ENCODE data around the gene LAMB4.

The LAMB4 gene

DNA sequence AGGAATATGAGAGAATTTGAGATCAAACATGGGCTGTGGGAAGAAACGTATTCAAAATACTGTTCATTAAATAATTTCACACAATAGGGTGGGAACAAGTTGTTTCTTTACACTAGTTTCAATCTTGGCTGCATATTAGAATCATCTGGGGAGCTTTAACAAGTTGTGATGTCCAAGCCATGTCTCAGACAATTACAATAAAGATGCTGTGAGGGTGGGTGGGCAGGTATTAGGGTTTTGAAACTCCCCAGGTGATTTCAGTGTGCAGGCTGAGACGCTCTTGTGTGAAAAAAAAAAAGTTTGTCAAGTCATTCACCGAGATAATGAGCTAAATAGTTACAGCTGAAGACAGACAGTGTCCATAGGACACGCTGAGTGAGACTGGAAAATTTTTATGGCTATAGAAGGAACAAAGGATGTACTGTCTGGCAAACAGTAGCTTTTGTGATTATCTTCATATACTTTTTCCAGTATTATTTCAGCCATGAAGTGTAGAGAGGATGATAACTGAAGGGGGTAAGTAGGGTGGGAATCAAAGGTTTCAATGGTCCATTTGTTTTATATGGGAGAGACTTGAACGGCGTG is 12.6 kb upstream of the LAMB4 start:
- in situ Hi-C loops (cut with MboI; ENCODE audit: low sequenced_read_pairs) = no loop called here

DNA sequence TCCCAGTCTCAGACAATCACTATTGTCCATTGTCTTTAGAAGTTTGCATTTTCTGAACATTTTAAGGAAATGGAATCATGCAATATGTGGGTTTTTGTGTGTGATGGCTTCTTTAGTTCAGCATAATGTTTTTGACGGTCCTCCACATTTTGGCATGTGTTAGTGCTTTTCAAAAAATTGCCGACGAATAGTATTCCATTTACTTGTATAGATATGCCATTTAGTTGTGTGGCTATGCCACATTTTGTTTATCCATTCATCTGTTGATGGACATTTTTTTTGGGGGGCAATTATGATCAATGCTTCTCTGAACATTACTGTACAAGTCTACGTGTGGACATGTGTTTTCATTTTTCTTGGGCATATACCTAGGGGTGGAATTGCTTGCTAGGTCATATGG is 12.0 kb upstream of the LAMB4 start:
- in situ Hi-C loops (cut with MboI; ENCODE audit: low sequenced_read_pairs) = no loop called here

DNA sequence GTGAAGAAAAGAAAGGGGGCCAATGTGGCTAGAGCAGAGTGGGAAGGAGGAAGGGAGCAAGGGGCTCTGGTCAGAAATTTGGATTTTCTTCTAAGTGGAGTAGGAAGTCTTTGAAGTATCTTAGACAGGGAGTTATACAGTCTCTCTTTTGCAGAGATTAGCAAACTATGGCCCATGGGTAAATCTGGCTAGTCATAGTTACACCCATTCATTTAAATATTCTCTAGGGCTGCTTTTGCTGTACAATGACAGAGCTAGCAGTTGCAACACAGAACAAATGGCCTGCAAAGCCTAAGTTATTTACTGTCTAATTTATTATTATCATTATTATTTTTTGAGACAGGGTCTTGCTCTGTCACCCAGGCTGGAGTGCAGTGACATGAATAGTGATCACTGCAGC is 10.5 kb upstream of the LAMB4 start:
- in situ Hi-C loops (cut with MboI; ENCODE audit: low sequenced_read_pairs) = no loop called here

DNA sequence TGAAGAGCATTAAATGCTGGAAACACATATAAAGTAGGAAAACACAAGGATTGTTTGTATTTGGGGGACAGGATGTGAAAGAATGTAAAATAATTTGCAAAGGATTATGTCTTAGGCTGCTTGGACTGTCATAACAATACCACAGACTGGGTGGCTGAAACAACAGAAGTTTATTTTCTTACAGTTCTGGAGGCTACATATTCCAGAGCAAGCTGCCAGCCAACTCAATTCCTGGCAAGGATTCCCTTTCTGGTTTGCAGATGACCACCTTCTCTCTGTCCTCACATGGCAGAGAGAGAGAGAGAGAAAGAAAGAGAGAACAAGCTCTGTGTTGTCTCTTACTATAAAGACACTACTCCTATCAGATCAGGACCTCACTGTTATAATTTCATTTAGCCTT is 8.8 kb upstream of the LAMB4 start:
- in situ Hi-C loops (cut with MboI; ENCODE audit: low sequenced_read_pairs) = no loop called here

DNA sequence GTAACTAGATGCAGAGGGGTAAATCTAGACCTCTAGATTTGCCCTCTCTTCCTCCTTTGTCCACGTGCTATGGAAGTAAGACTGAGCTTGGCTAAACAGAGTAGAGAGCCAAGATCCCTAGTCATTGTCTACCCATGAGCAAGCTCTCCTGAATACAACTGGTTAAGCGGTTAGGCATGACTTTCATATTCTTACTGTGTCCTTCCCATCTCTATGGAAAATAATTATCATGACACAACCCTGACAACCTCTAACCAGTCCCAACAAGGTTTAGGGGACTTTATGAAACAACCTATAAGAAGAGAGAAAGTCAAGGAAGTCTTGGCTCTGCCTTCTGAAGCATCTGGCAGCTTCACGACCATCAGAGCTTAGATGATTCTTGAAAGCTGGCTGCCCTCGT is 7.8 kb upstream of the LAMB4 start:
- in situ Hi-C loops (cut with MboI; ENCODE audit: low sequenced_read_pairs) = no loop called here

DNA sequence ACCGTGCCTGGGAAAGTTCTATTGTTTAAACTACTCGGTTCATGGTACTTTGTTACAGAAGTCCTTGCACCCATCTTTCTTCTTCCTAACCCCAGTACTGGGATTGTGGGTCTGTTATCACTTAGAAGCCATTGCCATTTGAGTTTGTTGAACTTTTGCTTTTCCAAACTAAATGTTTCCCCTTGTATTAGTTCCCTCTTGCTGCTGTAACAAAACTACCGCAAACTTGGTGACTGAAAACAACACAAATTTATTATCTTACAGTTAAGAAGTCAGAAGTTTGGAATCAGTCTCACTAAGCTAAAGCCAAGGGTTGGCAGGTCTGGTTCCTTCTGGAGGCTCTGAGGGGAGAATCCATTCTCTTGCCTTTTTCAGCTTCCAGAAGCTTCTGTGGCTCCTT is 6.9 kb upstream of the LAMB4 start:
- in situ Hi-C loops (cut with MboI; ENCODE audit: low sequenced_read_pairs) = no loop called here

DNA sequence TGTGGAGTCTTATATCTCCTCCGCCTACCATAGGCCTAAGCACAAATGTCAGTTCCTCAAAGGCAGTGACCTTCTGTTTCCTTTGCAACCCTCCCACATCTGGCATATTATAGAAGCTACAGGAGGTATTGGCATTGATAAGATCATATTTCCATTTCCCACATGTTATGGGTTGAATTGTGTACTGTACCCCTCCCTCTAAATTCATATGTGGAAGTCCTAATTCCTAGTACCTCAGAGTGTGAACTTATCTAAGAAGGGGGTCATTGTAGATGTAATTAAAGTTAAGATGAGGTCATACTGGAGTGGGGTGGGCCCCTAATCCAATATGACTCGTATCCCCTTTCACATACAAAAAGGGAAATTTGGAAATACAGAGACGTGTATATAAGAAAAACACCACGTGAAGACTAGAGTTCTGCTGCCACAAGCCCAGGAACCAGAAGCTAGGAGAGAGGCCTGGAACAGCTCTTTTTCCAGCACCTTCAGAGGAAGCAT is 6.1 kb upstream of the LAMB4 start:
- in situ Hi-C loops (cut with MboI; ENCODE audit: low sequenced_read_pairs) = no loop called here

DNA sequence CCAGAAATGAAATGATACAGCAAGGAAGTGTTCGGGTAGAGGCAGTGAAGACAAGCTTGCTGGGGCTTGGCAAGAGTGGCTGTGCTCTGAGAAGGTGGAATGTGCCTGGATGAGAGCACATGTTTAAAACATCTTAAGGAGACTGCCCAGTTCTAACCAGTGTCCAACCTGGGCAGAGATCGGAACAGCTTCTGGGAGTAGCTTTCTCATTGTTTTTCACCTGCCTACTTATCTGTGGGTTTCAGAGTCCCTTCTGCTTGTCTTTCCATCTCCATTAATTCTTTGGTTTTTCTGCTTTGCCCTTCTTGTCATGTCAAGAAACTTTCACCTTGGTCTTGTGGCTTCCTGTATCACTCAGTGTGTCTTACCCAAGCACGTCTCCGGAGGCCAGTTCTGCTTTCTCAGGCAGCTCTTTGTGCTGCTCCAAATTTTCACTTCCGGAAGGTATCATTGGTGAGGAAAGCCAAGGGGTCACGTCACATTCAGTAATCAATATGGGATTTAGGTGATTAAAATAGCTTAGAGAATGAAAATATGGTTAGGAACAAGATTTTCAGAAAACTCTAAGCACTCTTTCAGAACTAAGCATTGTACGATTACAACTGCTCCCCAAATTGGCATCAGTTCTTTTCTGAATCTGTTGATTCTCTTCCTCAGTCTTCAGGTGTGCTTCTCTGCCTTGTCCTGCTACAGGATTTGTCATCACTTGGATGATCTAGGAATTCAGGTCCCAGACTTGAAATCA is 5.5 kb upstream of the LAMB4 start:
- in situ Hi-C loops (cut with MboI; ENCODE audit: low sequenced_read_pairs) = no loop called here

DNA sequence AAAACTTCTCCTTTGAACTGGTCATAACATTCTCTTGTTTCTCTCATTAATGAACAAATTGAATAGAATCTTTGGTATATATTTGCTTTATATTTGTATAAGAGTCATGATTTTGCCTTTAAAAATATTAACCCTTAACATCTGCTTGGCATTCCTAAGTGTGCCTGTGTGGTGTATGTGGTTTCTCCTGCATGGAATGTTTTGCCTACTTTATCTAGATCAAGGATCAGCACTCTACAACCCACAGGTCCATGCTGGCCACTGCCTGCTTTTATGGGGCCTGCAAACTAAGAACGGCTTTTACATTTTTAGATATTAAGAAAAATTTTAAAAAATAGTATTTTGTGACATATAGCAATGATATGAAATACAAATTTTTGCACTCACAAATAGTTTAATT is 4.3 kb upstream of the LAMB4 start:
- in situ Hi-C loops (cut with MboI; ENCODE audit: low sequenced_read_pairs) = no loop called here

DNA sequence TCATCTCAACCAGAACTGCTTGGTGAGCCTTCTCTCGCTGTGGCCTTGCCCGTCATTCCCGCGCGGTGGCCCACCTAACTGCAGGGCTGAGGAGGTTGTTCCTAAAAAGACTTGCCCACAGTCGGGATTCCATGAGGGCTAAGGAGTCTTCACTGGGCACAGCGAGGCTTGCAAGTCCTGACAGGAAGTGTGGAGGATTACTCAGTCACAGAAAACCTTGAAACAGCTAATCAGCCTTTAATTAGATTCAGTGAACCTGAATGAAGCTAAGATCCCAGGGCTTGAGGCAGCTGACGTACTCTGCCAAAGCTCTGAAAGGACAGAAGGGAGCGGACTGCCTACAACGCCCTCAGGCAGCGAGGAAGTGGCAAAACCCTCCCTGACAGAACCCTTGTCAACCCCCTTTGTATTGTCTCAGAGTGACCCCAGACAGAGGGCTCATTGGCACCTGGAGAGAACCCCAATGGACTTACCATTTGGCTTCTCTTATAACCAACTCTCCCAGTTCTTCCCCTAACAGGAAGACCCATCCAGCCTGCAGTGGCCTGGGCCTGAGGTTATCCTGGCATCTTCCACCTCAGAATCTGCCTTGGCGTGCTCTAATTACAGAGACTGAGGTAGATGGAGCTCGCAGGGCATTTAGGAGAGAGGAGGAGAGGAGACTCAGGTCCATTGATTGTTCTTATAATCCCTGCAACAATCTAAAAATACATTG is 2.5 kb upstream of the LAMB4 start:
- in situ Hi-C loops (cut with MboI; ENCODE audit: low sequenced_read_pairs) = no loop called here

DNA sequence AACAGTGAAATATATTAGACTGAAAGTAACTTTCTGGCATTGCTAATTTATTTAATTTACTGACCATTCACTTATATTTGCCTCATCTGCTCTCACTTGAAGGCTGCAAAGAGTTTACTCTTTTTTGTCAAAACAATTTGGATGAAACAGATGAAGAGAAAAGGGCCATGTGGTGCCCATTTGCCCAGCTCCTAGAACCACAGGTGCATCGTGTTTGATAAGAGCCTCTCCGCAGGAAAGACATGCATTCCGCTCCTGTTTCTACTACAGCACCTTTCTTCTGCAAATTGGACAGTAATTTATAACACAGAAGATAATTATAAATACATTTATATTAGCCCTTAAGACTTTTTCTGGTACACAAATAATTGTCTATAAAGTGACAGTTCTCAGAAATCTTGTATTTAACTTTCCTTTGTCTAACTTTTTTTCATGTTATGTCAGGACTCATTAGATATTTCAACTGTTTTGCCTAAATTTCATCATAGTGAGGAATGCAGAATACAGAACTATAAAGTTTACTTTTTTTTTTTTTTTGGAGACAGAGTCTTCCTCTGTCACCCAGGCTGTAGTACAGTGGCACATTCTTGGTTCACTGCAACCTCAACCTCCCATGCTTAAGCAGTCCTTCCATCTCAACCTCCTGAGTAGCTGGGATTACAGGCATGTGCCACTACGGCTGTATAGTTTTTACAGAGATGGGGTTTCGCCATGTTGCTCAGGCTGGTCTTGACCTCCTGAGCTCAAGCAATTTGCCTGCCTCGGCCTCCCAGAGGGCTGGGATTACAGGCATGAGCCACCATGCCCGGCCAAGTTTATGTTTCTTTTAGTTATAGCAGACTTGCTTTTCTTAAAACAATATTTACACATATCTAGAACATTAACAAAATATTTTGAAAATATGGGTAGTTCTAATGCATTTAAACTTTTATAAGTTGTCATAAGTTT is 869 bp downstream of the LAMB4 start:
- in situ Hi-C loops (cut with MboI; ENCODE audit: low sequenced_read_pairs) = no loop called here

DNA sequence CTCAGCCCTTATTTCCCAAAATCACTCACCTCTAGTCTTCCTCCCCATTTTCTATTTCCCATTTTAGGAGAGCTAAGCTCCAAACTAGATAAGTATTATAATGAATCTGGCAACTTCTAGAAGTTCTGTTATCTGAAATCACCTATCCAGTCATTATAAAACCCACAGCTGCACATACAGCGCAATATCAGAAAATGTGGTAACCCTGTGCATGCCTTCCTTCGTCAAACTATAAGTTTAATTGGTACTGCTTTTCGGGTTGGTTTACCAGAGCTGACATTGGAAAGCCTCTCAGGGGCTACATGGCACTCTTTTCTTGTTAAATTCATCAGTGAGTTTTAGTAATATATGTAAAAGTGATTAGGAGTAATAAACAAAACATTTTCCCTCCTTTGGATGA is 1.6 kb downstream of the LAMB4 start:
- in situ Hi-C loops (cut with MboI; ENCODE audit: low sequenced_read_pairs) = no loop called here

DNA sequence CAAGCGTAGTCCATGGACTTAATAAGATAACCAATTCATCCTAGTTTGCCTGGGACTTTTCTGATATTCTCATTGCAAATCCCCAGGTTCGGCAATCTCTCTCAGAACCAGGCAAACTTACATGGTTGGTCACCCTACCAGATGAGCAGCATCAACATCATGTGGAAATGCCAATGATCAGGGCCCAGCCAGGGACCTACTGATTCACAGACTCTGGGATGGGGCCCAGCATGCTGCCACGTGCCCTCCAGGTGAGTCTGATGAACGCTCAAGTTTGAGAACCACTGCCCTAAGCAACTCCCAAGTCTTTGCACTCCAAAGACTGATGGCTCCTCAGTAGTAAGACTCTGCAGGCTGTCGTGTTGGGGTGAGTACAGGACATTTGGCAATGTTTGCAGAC is 2.7 kb downstream of the LAMB4 start:
- in situ Hi-C loops (cut with MboI; ENCODE audit: low sequenced_read_pairs) = no loop called here

DNA sequence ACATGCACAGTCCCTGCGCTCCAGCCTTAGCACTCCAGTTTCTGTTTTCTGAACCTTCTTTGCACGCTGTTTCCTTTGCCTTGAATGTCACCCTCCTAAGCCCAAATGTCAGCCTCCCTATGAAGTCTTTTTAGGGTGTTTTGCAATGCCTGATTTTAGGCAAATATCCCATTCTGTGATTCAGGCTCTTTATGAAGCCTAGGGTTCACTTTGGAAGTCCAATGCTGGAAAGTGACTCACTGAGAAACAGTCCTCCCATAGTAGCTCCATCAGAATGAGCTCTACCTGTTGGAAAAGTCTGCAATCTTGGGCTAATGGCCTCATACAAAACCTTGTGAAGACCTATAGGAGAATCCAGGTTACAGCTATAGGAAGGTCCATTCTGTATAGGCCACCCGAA is 5.3 kb downstream of the LAMB4 start:
- in situ Hi-C loops (cut with MboI; ENCODE audit: low sequenced_read_pairs) = no loop called here

DNA sequence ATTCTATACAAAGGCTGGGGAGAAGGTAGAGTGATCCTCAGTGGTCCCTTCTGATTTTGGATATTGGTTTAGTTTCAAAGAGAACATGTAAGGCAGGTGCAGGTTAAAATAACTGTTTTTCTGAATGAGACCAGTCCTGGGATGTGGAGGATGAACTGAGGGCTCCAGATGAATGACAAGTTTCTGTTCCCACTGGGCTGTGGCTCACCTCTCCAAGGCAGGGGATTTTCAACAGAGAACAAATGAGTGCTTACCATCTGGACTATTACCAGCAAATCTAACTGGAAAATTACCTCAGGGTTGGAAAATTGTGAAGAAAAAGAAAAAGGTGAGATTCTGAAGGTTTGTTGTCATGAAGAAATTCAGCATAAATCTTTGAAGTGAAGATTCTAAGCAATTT is 8.0 kb downstream of the LAMB4 start:
- in situ Hi-C loops (cut with MboI; ENCODE audit: low sequenced_read_pairs) = no loop called here

DNA sequence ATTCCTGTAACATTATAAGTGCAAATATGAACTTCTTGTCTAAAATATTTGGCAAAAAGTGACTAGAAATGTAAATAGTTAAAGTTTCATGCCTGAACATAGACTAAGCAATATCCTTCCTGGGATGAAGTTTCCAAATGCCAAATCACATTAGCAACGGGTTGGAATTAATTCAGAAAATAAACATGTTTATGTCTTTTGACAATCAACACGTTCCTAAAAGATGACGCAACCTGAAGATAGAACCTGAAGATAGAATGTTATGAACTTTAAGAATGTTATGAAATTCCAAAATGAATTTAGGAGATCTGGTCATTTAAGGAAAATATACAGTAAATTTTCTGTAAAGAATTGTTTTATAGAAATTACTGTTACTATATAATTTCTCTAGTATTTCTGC is 9.2 kb downstream of the LAMB4 start:
- in situ Hi-C loops (cut with MboI; ENCODE audit: low sequenced_read_pairs) = no loop called here

DNA sequence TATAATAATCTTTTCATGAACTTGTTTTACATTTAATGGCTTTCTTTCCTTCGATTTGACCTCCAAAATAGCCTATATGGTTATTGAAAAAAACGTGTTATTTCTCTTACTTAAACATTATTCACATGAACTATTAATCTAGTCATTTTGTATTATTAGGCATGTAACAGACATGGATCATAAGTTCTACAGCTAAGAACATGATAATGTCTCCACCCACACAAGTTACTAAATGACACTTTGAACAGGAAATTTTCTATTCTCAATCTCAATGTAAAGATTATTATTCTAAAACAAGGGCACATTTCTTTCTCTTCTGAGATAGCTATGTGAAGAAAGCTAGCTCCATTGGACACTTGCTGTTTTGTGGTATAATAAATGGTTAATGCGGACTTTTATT is 10.0 kb downstream of the LAMB4 start:
- in situ Hi-C loops (cut with MboI; ENCODE audit: low sequenced_read_pairs) = no loop called here

DNA sequence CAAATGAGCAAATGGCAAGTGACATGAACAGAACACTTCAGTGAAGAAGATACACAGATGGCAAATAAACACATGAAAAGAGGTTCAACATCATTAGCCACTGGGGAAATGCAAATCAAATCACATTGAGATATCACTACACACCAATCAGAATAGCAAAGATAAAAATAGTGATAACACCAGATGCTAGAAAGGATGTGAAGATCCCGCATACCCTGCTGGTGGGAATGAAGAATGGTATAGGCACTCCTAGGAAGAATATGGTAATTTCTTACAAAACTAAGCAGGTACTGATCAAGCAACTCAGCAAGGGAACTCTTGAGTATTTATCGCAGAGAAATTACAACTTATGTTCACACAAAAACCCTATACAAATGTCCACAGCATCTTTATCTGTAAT is 11.2 kb downstream of the LAMB4 start:
- in situ Hi-C loops (cut with MboI; ENCODE audit: low sequenced_read_pairs) = no loop called here

DNA sequence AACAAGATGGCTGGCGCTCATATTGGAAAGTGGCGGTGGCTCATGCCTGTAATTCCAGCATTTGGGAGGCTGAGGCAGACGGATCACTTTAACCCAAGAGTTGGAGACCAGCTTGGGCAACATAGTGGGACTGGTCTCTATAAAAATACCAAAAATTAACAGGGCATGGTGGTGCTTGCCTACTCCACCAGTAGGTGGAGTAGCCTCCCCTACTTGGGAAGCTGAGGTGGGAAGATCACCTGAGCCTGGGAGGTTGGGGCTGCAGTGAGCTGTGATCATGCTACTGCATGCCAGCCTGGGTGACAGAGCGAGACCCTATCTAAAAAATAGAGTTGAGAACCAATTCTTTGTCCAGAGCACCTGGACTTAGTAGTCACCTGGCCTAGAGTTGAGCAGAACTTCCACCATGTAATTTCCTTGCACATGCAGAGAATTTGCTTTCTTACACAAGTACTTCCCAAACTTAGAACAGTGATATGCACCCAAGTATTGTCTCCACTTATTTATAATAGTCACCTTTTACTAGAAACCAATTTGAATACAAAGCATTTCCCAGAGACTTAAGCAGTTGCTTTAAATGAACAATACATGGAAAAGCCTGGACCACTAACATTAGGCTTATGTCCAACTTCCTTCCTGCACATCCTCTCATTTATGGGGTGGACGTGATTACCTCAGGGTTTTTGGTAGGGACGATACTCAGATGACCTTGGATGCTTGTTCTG is 15.9 kb downstream of the LAMB4 start:
- in situ Hi-C loops (cut with MboI; ENCODE audit: low sequenced_read_pairs) = no loop called here

DNA sequence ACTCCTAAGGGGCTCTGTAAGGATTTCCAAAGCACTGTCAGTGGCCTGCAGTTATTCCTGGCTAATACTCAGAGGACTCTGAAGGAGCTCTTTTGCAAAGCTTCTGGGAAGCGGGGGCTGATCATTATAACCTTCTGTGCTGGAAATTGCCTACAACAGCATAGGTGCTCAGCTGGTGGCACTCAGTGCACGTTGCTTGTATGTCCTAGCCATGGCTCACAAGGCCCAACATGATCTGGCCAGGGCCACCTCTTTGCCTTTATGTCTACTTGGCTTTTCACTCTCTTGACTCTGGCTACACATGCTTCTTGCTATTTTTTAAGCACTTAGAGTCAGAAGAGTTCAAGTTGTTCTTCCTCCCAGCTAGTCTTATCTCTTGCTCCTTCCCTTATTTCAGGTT is 17.5 kb downstream of the LAMB4 start:
- in situ Hi-C loops (cut with MboI; ENCODE audit: low sequenced_read_pairs) = no loop called here
